Hepatocyte (in vitro differentiated cells): Measurements from ENCODE around the gene CORIN. TPM values are rescaled to one million over a fixed set of nuclear protein-coding genes. Genes with fewer than 3 reads are reported as not detected.

ENCODE experiments used
- DNase-seq: peaks from one replicate; pipeline ENCODE4 v3.0.0-alpha.2; 2016; ENCODE audit warnings: low spot score
- H2AFZ ChIP-seq: fragments of 200-600 bp; sonication (generic); 2 replicates; pipeline ENCODE4 v1.6.0; 2016; ENCODE audit warnings: antibody characterized with exemption, mild to moderate bottlenecking
- H3K27ac ChIP-seq: fragments of 200-600 bp; sonication (generic); 2 replicates; pipeline ENCODE4 v1.5.1; 2016; ENCODE audit warnings: mild to moderate bottlenecking
- H3K27me3 ChIP-seq: fragments of 200-600 bp; sonication (generic); 2 replicates; pipeline ENCODE4 v1.6.1; 2016
- H3K36me3 ChIP-seq: fragments of 200-600 bp; sonication (generic); replicated peaks from 2 replicates; pipeline ENCODE4 v1.5.1; 2016; ENCODE audit warnings: low read depth; ENCODE audit not compliant: insufficient read depth
- H3K4me1 ChIP-seq: fragments of 200-600 bp; sonication (generic); 2 replicates; pipeline ENCODE4 v1.5.1; 2016; ENCODE audit warnings: mild to moderate bottlenecking, moderate library complexity; ENCODE audit not compliant: insufficient read depth
- H3K4me2 ChIP-seq: fragments of 200-600 bp; sonication (generic); 2 replicates; pipeline ENCODE4 v1.6.0; 2016
- H3K4me3 ChIP-seq: fragments of 200-600 bp; sonication (generic); 2 replicates; pipeline ENCODE4 v1.5.1; 2016; ENCODE audit warnings: mild to moderate bottlenecking
- H3K79me2 ChIP-seq: fragments of 200-600 bp; sonication (generic); 2 replicates; pipeline ENCODE4 v1.6.0; 2017; ENCODE audit warnings: mild to moderate bottlenecking
- H3K9me2 ChIP-seq: fragments of 200-600 bp; sonication (generic); replicated peaks from 2 replicates; pipeline ENCODE4 v1.6.0; 2017; ENCODE audit warnings: mild to moderate bottlenecking; ENCODE audit not compliant: insufficient read depth
- H3K9me3 ChIP-seq: fragments of 200-600 bp; sonication (generic); 2 replicates; pipeline ENCODE4 v1.5.1; 2016; ENCODE audit warnings: low read depth, mild to moderate bottlenecking
- H4K20me1 ChIP-seq: fragments of 200-600 bp; sonication (generic); 2 replicates; pipeline ENCODE4 v1.6.0; 2016; ENCODE audit warnings: mild to moderate bottlenecking; ENCODE audit not compliant: insufficient read depth, poor library complexity, severe bottlenecking
- EZH2 ChIP-seq: fragments of 200-600 bp; sonication (generic); IDR thresholded peaks from 2 replicates; pipeline ENCODE4 v1.6.1; 2016; ENCODE audit warnings: antibody characterized with exemption, mild to moderate bottlenecking, borderline replicate concordance
- EZH2phosphoT487 ChIP-seq: fragments of 200-600 bp; sonication (generic); IDR thresholded peaks from one replicate; pipeline ENCODE4 v1.6.1; 2018; ENCODE audit warnings: antibody characterized with exemption, mild to moderate bottlenecking, low read depth, moderate library complexity; ENCODE audit not compliant: unreplicated experiment, severe bottlenecking
- WGBS: methylation state at CpG from one replicate; pipeline ENCODE4 v1.1.6; 2016; ENCODE audit warnings: low lambda C conversion rate; ENCODE audit errors: missing lambda C conversion rate; 5-methylcytosine and 5-hydroxymethylcytosine counted together
- polyA plus RNA-seq: library from polyadenylated mRNA; unstranded; fragments of >200 nt; fragmentation: Nextera tagmentation; extraction: Ambion mirVana; gene quantifications from 2 replicates; pipeline ENCODE4 v1.2.1, GENCODE V29; 2016
- total RNA-seq: library from RNA; depleted of rRNA; stranded (reverse); fragments of >200 nt; gene quantifications from 2 replicates; pipeline ENCODE4 v1.2.3, GENCODE V29; 2014
- TF ChIP-seq, protein P1 (sequence below): fragments of 200-600 bp; sonication (generic); IDR thresholded peaks from 2 replicates; pipeline ENCODE4 v1.5.1; 2016; ENCODE audit warnings: antibody characterized with exemption, mild to moderate bottlenecking; ENCODE audit not compliant: poor library complexity

Gene CORIN
- total and polyA plus RNA-seq, 2 experiments from 2014 or later, result 0.13 to 0.40 TPM

- no peak for DNase-seq
- Histone ChIP-seq H3K27ac (no peak overlapping the region), H4K20me1 (no peaks in the 10 kb centered on the region), H3K36me3 (no peaks in the 10 kb centered on the region), H3K4me2 (no peak overlapping the region), H3K9me2 (no peaks in the 10 kb centered on the region), H3K9me3 (no peaks in the 10 kb centered on the region), H3K4me3 (no peak overlapping the region), H3K27me3 (no peaks in the 10 kb centered on the region), H2AFZ (no peak overlapping the region), H3K79me2 (no peaks in the 10 kb centered on the region), H3K4me1 (no peaks in the 10 kb centered on the region)
- TF ChIP-seq EZH2 (no peak), EZH2phosphoT487 (no peak)
- TF ChIP-seq, protein P1, sequence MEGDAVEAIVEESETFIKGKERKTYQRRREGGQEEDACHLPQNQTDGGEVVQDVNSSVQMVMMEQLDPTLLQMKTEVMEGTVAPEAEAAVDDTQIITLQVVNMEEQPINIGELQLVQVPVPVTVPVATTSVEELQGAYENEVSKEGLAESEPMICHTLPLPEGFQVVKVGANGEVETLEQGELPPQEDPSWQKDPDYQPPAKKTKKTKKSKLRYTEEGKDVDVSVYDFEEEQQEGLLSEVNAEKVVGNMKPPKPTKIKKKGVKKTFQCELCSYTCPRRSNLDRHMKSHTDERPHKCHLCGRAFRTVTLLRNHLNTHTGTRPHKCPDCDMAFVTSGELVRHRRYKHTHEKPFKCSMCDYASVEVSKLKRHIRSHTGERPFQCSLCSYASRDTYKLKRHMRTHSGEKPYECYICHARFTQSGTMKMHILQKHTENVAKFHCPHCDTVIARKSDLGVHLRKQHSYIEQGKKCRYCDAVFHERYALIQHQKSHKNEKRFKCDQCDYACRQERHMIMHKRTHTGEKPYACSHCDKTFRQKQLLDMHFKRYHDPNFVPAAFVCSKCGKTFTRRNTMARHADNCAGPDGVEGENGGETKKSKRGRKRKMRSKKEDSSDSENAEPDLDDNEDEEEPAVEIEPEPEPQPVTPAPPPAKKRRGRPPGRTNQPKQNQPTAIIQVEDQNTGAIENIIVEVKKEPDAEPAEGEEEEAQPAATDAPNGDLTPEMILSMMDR, result no peak
- 73% methylated on average over 6 of the region's 6 CpGs for WGBS
Measured at GRCh38 chr4:47643845-47644244, 194.0 kb downstream of the CORIN start.

DNA sequence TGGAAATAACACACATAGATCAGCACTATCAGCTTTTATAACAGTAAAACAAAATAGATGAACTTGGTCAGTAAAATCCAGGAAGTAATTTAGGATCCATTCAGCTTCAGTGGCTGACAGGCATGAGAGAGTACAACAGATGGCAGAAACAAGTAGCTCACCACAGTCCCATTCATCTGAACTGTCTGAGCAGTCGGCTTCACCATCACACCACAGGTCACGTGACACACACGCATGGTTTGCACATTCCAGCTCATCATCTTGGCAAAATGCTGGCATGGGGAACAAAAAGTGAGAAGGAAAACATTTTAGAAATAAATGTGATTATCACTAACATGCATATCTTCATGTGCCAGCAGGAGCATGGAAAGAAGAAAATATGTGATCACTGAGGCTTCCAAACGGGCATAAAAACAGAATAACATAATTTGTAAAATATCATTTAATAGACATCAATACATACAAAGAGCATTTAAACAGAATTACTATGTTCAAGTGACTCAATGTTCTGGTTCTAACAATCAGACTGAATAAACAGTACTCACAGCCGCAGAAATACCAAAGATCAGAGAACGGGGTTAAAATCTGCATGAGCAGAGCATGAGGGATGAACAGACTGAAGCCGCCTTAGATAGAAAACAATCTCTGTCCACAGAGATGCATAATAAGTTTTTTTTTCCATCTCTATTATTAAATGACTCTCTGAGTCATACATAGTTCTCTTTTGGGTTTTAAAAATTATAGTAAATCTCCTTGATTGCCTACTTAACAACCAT is 194.7 kb downstream of the CORIN start:
- Histone ChIP-seq H3K9me3 (no peaks in the 10 kb centered on the region), H3K36me3 (no peaks in the 10 kb centered on the region), H4K20me1 (no peaks in the 10 kb centered on the region), H3K4me3 (no peak overlapping the region), H3K27me3 (no peaks in the 10 kb centered on the region), H3K4me1 (no peaks in the 10 kb centered on the region), H2AFZ (no peak overlapping the region), H3K9me2 (no peaks in the 10 kb centered on the region), H3K79me2 (no peaks in the 10 kb centered on the region), H3K27ac (no peak overlapping the region), H3K4me2 (no peak overlapping the region)
- no peak for DNase-seq
- TF ChIP-seq, protein P1, result no peak
- TF ChIP-seq EZH2 (no peak), EZH2phosphoT487 (no peak)
- WGBS, result 80% methylated on average over 7 of the region's 7 CpGs

DNA sequence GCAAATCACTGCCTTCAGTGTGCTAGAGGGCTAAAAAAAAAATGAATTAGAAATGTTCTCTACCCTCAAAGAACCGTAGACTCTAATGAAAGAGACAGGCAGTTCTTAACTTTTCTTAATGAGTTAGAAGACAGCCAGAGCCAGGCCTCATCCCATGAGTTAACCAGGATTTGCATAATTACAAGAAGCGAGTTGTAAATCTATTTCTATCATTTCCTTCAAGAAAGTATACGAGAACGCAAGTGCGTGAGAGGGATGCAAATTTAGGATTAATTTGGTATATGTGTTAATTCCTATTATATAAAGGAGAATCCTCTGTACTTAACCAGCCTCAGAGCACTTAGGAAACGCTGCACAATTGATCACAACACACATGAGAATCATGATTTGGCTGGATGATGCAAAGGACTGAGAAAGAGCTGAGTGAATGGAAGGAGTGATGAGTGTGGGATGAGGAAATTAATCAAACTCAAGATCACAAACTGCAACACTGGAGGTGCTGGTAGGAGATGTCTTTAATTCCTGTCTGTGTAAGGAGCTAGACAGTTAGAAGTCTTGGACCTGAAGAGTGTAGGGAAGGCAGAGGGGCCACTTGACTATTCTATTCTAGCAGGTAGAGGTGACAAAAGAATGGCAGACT is 195.6 kb downstream of the CORIN start:
- Histone ChIP-seq H2AFZ (no peak overlapping the region), H3K9me2 (no peaks in the 10 kb centered on the region), H4K20me1 (no peaks in the 10 kb centered on the region), H3K27me3 (no peaks in the 10 kb centered on the region), H3K79me2 (no peaks in the 10 kb centered on the region), H3K4me2 (no peak overlapping the region), H3K27ac (no peak overlapping the region), H3K9me3 (no peaks in the 10 kb centered on the region), H3K36me3 (no peaks in the 10 kb centered on the region), H3K4me3 (no peak overlapping the region), H3K4me1 (no peaks in the 10 kb centered on the region)
- 90% methylated on average over 6 of the region's 6 CpGs for WGBS
- DNase-seq, result no peak
- TF ChIP-seq, protein P1, result no peak
- TF ChIP-seq EZH2 (no peak), EZH2phosphoT487 (no peak)
